ENCODE measurements around the gene HSP90AA1. TPM values are rescaled to one million over a fixed set of nuclear protein-coding genes. Genes with fewer than 3 reads are reported as not detected.

Gene HSP90AA1
- total RNA-seq, 1 experiment from 2014 or later = 842 TPM

- H3K36me3 Mint-ChIP-seq = no peaks in the 10 kb centered on the region
- ChIA-PET CTCF (interaction anchor here (0.8 to 3.6 kb wide), 24 partner anchors 9 to 326 kb away, joined by 3 to 41 read pairs (median 5); no protein-coding TSS in a partner anchor), POLR2A (interaction anchor here (0.6 to 1.0 kb wide), 3 partner anchors 33 to 77 kb away, joined by 3 to 4 read pairs (median 3); no protein-coding TSS in a partner anchor)
- 0 out of 2 replicates have a peak overlapping the region, but pooled peaks have one; percentile 2 for H3K4me3 Mint-ChIP-seq
- peaks cover 27% of the 10 kb centered on the region for H3K4me1 Mint-ChIP-seq
- no peaks in the 10 kb centered on the region for H3K9me3 Mint-ChIP-seq
- DNase-seq (ENCODE audit: low spot score) (peak; percentile 87), ATAC-seq (peak; percentile 70)
- no peak for TF ChIP-seq NR1H2 (CRISPR knock-in tag; IDR thresholded peaks at IDR 0.05)
- TF ChIP-seq CTCF (IDR thresholded peaks at IDR 0.05) = peak; percentile 55; the same call in 1 of the 2 replicates
- TF ChIP-seq, protein P1, sequence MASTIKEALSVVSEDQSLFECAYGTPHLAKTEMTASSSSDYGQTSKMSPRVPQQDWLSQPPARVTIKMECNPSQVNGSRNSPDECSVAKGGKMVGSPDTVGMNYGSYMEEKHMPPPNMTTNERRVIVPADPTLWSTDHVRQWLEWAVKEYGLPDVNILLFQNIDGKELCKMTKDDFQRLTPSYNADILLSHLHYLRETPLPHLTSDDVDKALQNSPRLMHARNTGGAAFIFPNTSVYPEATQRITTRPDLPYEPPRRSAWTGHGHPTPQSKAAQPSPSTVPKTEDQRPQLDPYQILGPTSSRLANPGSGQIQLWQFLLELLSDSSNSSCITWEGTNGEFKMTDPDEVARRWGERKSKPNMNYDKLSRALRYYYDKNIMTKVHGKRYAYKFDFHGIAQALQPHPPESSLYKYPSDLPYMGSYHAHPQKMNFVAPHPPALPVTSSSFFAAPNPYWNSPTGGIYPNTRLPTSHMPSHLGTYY (CRISPR knock-in tag; IDR thresholded peaks at IDR 0.05) = no peak
- no peak for TF ChIP-seq CREB1 (CRISPR knock-in tag; IDR thresholded peaks at IDR 0.05)
- no peaks in the 10 kb centered on the region; the same call in 1 of the 2 replicates for H3K27me3 Mint-ChIP-seq (ENCODE audit: low read depth)
- H3K27ac Mint-ChIP-seq = peak overlapping the region; percentile 39; the same call in 1 of the 2 replicates
These were observed 9.8 kb upstream of the HSP90AA1 start for GRCh38 chr14:102096569-102097188.

- POLR2A ChIA-PET = interaction anchor here (0.6 to 1.0 kb wide), 3 partner anchors 34 to 78 kb away, joined by 3 to 4 read pairs (median 3); no protein-coding TSS in a partner anchor
- ATAC-seq (peak; percentile 38), DNase-seq (ENCODE audit: low spot score) (no peak)
- no peaks in the 10 kb centered on the region; the same call in 1 of the 2 replicates for H3K27me3 Mint-ChIP-seq (ENCODE audit: low read depth)
- no peaks in the 10 kb centered on the region for H3K9me3 Mint-ChIP-seq
- H3K4me3 Mint-ChIP-seq = 0 out of 2 replicates have a peak overlapping the region, but pooled peaks have one; percentile 2
- H3K36me3 Mint-ChIP-seq = no peaks in the 10 kb centered on the region
- peaks cover 27% of the 10 kb centered on the region for H3K4me1 Mint-ChIP-seq
- peak overlapping the region; percentile 39; the same call in 1 of the 2 replicates for H3K27ac Mint-ChIP-seq
- CTCF ChIA-PET = interaction anchor here (0.6 to 3.6 kb wide), 26 partner anchors 8 to 379 kb away, joined by 3 to 41 read pairs (median 5); no protein-coding TSS in a partner anchor
- no peak for TF ChIP-seq CTCF (IDR thresholded peaks at IDR 0.05)
- no peak for TF ChIP-seq USF1 (CRISPR knock-in tag; IDR thresholded peaks at IDR 0.05)
- TF ChIP-seq ATF2 (CRISPR knock-in tag; IDR thresholded peaks at IDR 0.05; ENCODE audit: borderline replicate concordance, low read depth) = no peak
- TF ChIP-seq SP1 (CRISPR knock-in tag; conservative IDR thresholded peaks at IDR 0.05) = no peak
- no peak for TF ChIP-seq ESRRA (CRISPR knock-in tag; IDR thresholded peaks at IDR 0.05; ENCODE audit: borderline replicate concordance)
- TF ChIP-seq SMAD3 (CRISPR knock-in tag; IDR thresholded peaks at IDR 0.05; ENCODE audit: borderline replicate concordance) = no peak
- TF ChIP-seq, protein P2, sequence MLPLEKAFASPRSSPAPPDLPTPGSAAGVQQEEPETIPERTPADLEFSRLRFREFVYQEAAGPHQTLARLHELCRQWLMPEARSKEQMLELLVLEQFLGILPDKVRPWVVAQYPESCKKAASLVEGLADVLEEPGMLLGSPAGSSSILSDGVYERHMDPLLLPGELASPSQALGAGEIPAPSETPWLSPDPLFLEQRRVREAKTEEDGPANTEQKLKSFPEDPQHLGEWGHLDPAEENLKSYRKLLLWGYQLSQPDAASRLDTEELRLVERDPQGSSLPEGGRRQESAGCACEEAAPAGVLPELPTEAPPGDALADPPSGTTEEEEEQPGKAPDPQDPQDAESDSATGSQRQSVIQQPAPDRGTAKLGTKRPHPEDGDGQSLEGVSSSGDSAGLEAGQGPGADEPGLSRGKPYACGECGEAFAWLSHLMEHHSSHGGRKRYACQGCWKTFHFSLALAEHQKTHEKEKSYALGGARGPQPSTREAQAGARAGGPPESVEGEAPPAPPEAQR (CRISPR knock-in tag; IDR thresholded peaks at IDR 0.05) = no peak
- TF ChIP-seq FOXK1 (CRISPR knock-in tag; IDR thresholded peaks at IDR 0.05) = no peak
- TF ChIP-seq NR3C1 (CRISPR knock-in tag; conservative IDR thresholded peaks at IDR 0.05; ENCODE audit: low read depth) = no peak
- no peak for TF ChIP-seq TEAD4 (CRISPR knock-in tag; IDR thresholded peaks at IDR 0.05)
- no peak for TF ChIP-seq NFE2L1 (CRISPR knock-in tag; IDR thresholded peaks at IDR 0.05)
- TF ChIP-seq ZNF532 (CRISPR knock-in tag; IDR thresholded peaks at IDR 0.05; ENCODE audit: borderline replicate concordance) = no peak
- TF ChIP-seq ZNF396 (CRISPR knock-in tag; IDR thresholded peaks at IDR 0.05; ENCODE audit: borderline replicate concordance) = no peak
- TF ChIP-seq CBFB (CRISPR knock-in tag; IDR thresholded peaks at IDR 0.05; ENCODE audit: low read depth) = no peak
These were observed 9.2 kb upstream of the HSP90AA1 start for GRCh38 chr14:102095871-102096568.
